Hepatocyte (in vitro differentiated cells): Measurements from ENCODE around the gene E2F7. TPM values are rescaled to one million over a fixed set of nuclear protein-coding genes. Genes with fewer than 3 reads are reported as not detected.

ENCODE experiments used
- DNase-seq: peaks from one replicate; pipeline ENCODE4 v3.0.0-alpha.2; 2016; ENCODE audit warnings: low spot score
- H2AFZ ChIP-seq: fragments of 200-600 bp; sonication (generic); 2 replicates; pipeline ENCODE4 v1.6.0; 2016; ENCODE audit warnings: antibody characterized with exemption, mild to moderate bottlenecking
- H3K27ac ChIP-seq: fragments of 200-600 bp; sonication (generic); 2 replicates; pipeline ENCODE4 v1.5.1; 2016; ENCODE audit warnings: mild to moderate bottlenecking
- H3K27me3 ChIP-seq: fragments of 200-600 bp; sonication (generic); 2 replicates; pipeline ENCODE4 v1.6.1; 2016
- H3K36me3 ChIP-seq: fragments of 200-600 bp; sonication (generic); replicated peaks from 2 replicates; pipeline ENCODE4 v1.5.1; 2016; ENCODE audit warnings: low read depth; ENCODE audit not compliant: insufficient read depth
- H3K4me1 ChIP-seq: fragments of 200-600 bp; sonication (generic); 2 replicates; pipeline ENCODE4 v1.5.1; 2016; ENCODE audit warnings: mild to moderate bottlenecking, moderate library complexity; ENCODE audit not compliant: insufficient read depth
- H3K4me2 ChIP-seq: fragments of 200-600 bp; sonication (generic); 2 replicates; pipeline ENCODE4 v1.6.0; 2016
- H3K4me3 ChIP-seq: fragments of 200-600 bp; sonication (generic); 2 replicates; pipeline ENCODE4 v1.5.1; 2016; ENCODE audit warnings: mild to moderate bottlenecking
- H3K79me2 ChIP-seq: fragments of 200-600 bp; sonication (generic); 2 replicates; pipeline ENCODE4 v1.6.0; 2017; ENCODE audit warnings: mild to moderate bottlenecking
- H3K9me2 ChIP-seq: fragments of 200-600 bp; sonication (generic); replicated peaks from 2 replicates; pipeline ENCODE4 v1.6.0; 2017; ENCODE audit warnings: mild to moderate bottlenecking; ENCODE audit not compliant: insufficient read depth
- H3K9me3 ChIP-seq: fragments of 200-600 bp; sonication (generic); 2 replicates; pipeline ENCODE4 v1.5.1; 2016; ENCODE audit warnings: low read depth, mild to moderate bottlenecking
- H4K20me1 ChIP-seq: fragments of 200-600 bp; sonication (generic); 2 replicates; pipeline ENCODE4 v1.6.0; 2016; ENCODE audit warnings: mild to moderate bottlenecking; ENCODE audit not compliant: insufficient read depth, poor library complexity, severe bottlenecking
- EZH2 ChIP-seq: fragments of 200-600 bp; sonication (generic); IDR thresholded peaks from 2 replicates; pipeline ENCODE4 v1.6.1; 2016; ENCODE audit warnings: antibody characterized with exemption, mild to moderate bottlenecking, borderline replicate concordance
- EZH2phosphoT487 ChIP-seq: fragments of 200-600 bp; sonication (generic); IDR thresholded peaks from one replicate; pipeline ENCODE4 v1.6.1; 2018; ENCODE audit warnings: antibody characterized with exemption, mild to moderate bottlenecking, low read depth, moderate library complexity; ENCODE audit not compliant: unreplicated experiment, severe bottlenecking
- WGBS: methylation state at CpG from one replicate; pipeline ENCODE4 v1.1.6; 2016; ENCODE audit warnings: low lambda C conversion rate; ENCODE audit errors: missing lambda C conversion rate; 5-methylcytosine and 5-hydroxymethylcytosine counted together
- polyA plus RNA-seq: library from polyadenylated mRNA; unstranded; fragments of >200 nt; fragmentation: Nextera tagmentation; extraction: Ambion mirVana; gene quantifications from 2 replicates; pipeline ENCODE4 v1.2.1, GENCODE V29; 2016
- total RNA-seq: library from RNA; depleted of rRNA; stranded (reverse); fragments of >200 nt; gene quantifications from 2 replicates; pipeline ENCODE4 v1.2.3, GENCODE V29; 2014
- TF ChIP-seq, protein P1 (sequence below): fragments of 200-600 bp; sonication (generic); IDR thresholded peaks from 2 replicates; pipeline ENCODE4 v1.5.1; 2016; ENCODE audit warnings: antibody characterized with exemption, mild to moderate bottlenecking; ENCODE audit not compliant: poor library complexity

Gene E2F7
- total and polyA plus RNA-seq, 2 experiments from 2014 or later = 2.0 to 3.5 TPM

DNA sequence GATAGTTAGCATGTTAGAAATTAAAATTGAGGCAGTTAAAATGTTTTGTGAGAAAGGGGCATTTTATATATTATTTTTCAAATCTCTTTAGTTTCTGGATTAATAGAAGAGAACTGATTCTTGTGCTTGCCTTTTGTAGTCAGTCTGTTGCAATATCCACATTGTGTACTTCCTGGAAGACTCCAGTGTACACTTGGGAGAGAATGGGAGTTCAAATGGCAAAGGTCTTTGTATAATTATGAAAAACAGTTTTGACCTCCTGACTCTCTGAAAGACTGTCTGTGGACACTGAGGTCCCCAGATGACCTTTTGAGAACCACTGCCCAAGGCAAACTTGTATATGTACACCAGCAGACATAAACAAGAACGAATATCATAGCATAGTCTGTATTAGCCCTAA, 12.1 kb downstream of the E2F7 start:
- Histone ChIP-seq H3K4me1 (no peaks in the 10 kb centered on the region), H3K9me2 (no peaks in the 10 kb centered on the region), H2AFZ (no peak overlapping the region), H3K9me3 (no peaks in the 10 kb centered on the region), H3K4me2 (no peak overlapping the region), H3K27me3 (no peaks in the 10 kb centered on the region), H4K20me1 (no peaks in the 10 kb centered on the region), H3K27ac (no peak overlapping the region), H3K36me3 (no peaks in the 10 kb centered on the region), H3K4me3 (no peak overlapping the region), H3K79me2 (no peaks in the 10 kb centered on the region)
- TF ChIP-seq EZH2 = no peak
- TF ChIP-seq EZH2phosphoT487 = no peak
- TF ChIP-seq, protein P1, sequence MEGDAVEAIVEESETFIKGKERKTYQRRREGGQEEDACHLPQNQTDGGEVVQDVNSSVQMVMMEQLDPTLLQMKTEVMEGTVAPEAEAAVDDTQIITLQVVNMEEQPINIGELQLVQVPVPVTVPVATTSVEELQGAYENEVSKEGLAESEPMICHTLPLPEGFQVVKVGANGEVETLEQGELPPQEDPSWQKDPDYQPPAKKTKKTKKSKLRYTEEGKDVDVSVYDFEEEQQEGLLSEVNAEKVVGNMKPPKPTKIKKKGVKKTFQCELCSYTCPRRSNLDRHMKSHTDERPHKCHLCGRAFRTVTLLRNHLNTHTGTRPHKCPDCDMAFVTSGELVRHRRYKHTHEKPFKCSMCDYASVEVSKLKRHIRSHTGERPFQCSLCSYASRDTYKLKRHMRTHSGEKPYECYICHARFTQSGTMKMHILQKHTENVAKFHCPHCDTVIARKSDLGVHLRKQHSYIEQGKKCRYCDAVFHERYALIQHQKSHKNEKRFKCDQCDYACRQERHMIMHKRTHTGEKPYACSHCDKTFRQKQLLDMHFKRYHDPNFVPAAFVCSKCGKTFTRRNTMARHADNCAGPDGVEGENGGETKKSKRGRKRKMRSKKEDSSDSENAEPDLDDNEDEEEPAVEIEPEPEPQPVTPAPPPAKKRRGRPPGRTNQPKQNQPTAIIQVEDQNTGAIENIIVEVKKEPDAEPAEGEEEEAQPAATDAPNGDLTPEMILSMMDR = no peak
- WGBS = 86% methylated on average over 1 of the region's 1 CpG
- DNase-seq = no peak

- no peaks in the 10 kb centered on the region for H3K4me1 ChIP-seq
- no peak overlapping the region for H3K4me2 ChIP-seq
- no peak overlapping the region for H3K4me3 ChIP-seq
- peak; percentile 82 for DNase-seq
- no peak overlapping the region for H3K27ac ChIP-seq
- H3K79me2 ChIP-seq = no peaks in the 10 kb centered on the region
- no peaks in the 10 kb centered on the region for H3K27me3 ChIP-seq
- H3K9me2 ChIP-seq = no peaks in the 10 kb centered on the region
- TF ChIP-seq, protein P1 = peak; percentile 76
- TF ChIP-seq EZH2 (no peak), EZH2phosphoT487 (no peak)
- H2AFZ ChIP-seq = no peak overlapping the region
- 38% methylated on average over 4 of the region's 4 CpGs for WGBS
- H3K9me3 ChIP-seq = no peaks in the 10 kb centered on the region
- H4K20me1 ChIP-seq = no peaks in the 10 kb centered on the region
- H3K36me3 ChIP-seq = no peaks in the 10 kb centered on the region
These were observed 15.5 kb downstream of the E2F7 start for GRCh38 chr12:77049767-77050353.

DNA sequence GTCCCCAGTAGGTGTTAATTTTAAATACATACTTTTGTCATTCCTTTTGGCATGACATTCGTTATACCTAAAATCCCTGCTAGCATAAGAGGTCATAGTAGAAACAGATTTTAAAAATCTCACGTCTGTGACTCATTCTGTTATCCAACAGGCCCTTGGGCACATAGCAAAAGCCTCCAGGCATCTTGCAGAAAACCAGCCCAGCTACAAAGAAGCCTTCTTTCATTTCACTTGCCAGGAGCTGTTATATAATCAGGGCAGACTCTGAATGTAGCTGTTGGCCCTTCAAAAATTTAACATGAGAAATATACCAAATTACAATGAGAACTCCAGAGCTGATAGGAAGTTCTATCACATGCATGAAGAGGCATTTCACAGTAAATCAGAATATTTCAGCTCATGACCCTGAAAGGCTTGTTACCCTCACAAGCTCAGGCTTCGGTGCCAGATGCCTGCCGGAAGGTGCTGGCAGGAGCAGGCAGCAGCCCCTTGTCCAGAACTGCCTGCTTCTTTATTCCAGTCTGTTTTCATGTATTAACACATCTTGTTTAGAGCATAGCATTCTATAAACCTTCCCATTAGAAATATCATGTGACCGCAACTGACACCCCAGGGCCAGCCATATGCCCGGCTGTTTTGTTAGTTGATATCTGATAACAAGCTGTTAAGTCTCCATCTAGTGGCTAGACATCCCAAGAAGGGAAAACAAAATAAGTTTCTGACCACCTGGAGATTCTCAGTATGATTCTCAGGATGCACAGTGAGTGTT, 17.8 kb downstream of the E2F7 start:
- no peak for DNase-seq
- H3K36me3 ChIP-seq = no peaks in the 10 kb centered on the region
- H3K4me3 ChIP-seq = no peak overlapping the region
- no peaks in the 10 kb centered on the region for H3K4me1 ChIP-seq
- WGBS = 76% methylated on average over 6 of the region's 6 CpGs
- H3K4me2 ChIP-seq = no peak overlapping the region
- H3K79me2 ChIP-seq = no peaks in the 10 kb centered on the region
- no peak overlapping the region for H3K27ac ChIP-seq
- no peak overlapping the region for H2AFZ ChIP-seq
- no peaks in the 10 kb centered on the region for H3K9me2 ChIP-seq
- no peaks in the 10 kb centered on the region for H3K27me3 ChIP-seq
- TF ChIP-seq EZH2 (no peak), EZH2phosphoT487 (no peak)
- TF ChIP-seq, protein P1 = peak; percentile 29
- H4K20me1 ChIP-seq = no peaks in the 10 kb centered on the region
- no peaks in the 10 kb centered on the region for H3K9me3 ChIP-seq
